Prostate gland (tissue), 2 donors: Measurements from ENCODE around the gene PHPT1. TPM values are rescaled to one million over a fixed set of nuclear protein-coding genes. Genes with fewer than 3 reads are reported as not detected.
"Not testable (repeated sequence)": the region's sequence is repeated elsewhere in the genome, so short reads cannot be mapped to it uniquely, and the experiment has no call there.

ENCODE experiments used
- DNase-seq: peaks from one replicate; pipeline ENCODE4 v3.0.0-alpha.2; 2019; ENCODE audit warnings: low spot score
- H3K27ac ChIP-seq, 2 donors: fragments of 200-600 bp; sonication (generic); 2 replicates each; pipeline ENCODE4 v1.5.1; 2017 to 2019
- H3K27me3 ChIP-seq: fragments of 200-600 bp; sonication (generic); replicated peaks from 2 replicates; pipeline ENCODE4 v1.5.1; 2019; ENCODE audit not compliant: insufficient read depth
- H3K36me3 ChIP-seq, 2 donors: fragments of 200-600 bp; sonication (generic); 1 replicate in 1 of 2; 2 replicates in 1 of 2; pipeline versions ENCODE4 v1.5.1 to v1.8.1; 2017 to 2019
- H3K4me1 ChIP-seq: fragments of 200-600 bp; sonication (generic); replicated peaks from 2 replicates; pipeline ENCODE4 v1.5.1; 2019
- H3K4me3 ChIP-seq, 2 donors: fragments of 200-600 bp; sonication (generic); 2 replicates each; pipeline ENCODE4 v1.5.1; 2017 to 2019
- H3K9me3 ChIP-seq: fragments of 200-600 bp; sonication (generic); 2 replicates; pipeline ENCODE4 v1.5.1; 2017
- POLR2A ChIP-seq: fragments of 450-650 bp; IDR thresholded peaks from one replicate; pipeline ENCODE4 v1.6.1; 2016; ENCODE audit warnings: antibody characterized with exemption, mild to moderate bottlenecking
- POLR2AphosphoS5 ChIP-seq: sonication (generic); formaldehyde crosslinking; IDR thresholded peaks from one replicate; pipeline ENCODE4 v1.6.1; 2017; ENCODE audit warnings: antibody characterized with exemption
- WGBS: methylation state at CpG from one replicate; pipeline ENCODE4 v1.1.5; 2018; 5-methylcytosine and 5-hydroxymethylcytosine counted together
- intact Hi-C: fragments of 100-400 bp; cut with DNase I; formaldehyde crosslinking; loops from one replicate; pipeline ENCODE4 v1.14.2; 2022
- total RNA-seq, 2 donors: library from RNA; depleted of rRNA; stranded (reverse); fragments of >200 nt; gene quantifications; one replicate each; pipeline ENCODE4 v1.1.0, GENCODE V29; 2016
- TF ChIP-seq, protein P1 (sequence below), 4 experiments: fragments of 200-600 bp in 2 of 4; fragments of 450-650 bp in 2 of 4; sonication (generic) in 2 of 4; IDR thresholded peaks; 1 replicate in 3 of 4; 2 replicates in 1 of 4; pipeline ENCODE4 v1.5.1; 2016 to 2019; ENCODE audit warnings: antibody characterized with exemption in 4 of 4, mild to moderate bottlenecking in 2 of 4, moderate library complexity in 2 of 4

Gene PHPT1
- total RNA-seq, 2 donors from 2014 or later, result 139 to 212 TPM

DNA sequence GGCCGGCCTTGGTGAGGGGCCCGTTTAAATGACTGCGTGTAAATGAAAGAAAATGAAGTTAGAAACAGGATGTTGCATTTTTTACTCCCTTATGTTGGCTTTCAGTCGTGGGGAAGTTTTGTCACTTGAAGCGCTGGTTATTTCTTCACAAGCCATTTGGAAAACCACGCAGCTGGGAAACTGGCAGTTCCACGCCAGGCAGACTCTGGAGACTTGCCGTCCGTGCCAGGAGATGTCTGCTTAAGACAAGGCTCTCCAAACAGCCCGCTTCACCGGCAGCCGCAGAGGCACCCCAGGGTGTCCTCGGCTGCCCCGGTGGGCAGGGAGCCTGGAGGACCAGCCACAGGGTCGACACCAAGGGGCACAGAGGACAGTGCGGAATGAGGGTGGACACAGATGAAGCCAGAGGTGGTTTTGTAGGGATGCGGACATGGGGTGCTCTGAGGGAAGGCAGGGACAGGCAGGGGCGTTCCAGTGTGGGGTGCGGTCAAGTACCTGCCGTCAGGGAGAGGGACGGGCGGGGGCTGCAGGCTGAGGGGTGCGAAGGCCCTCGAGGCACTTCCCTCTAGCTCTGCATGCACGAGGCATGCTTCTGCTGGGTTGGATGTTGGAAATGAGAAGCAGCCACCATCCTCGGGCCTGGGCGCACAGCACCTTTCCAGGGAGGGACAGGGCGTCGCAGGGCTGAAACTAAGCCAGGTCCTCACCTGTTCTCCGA, 18.0 kb upstream of the PHPT1 start:
- intact Hi-C loops, result no loop called here
- Histone ChIP-seq H3K27ac (no peak overlapping the region), H3K4me3 (no peak overlapping the region), H3K27me3 (no peaks in the 10 kb centered on the region), H3K9me3 (no peaks in the 10 kb centered on the region), H3K36me3 (peaks cover 0 to 14% of the 10 kb centered on the region in 2 donors), H3K4me1 (no peaks in the 10 kb centered on the region)
- no peak for TF ChIP-seq POLR2AphosphoS5
- TF ChIP-seq, protein P1, sequence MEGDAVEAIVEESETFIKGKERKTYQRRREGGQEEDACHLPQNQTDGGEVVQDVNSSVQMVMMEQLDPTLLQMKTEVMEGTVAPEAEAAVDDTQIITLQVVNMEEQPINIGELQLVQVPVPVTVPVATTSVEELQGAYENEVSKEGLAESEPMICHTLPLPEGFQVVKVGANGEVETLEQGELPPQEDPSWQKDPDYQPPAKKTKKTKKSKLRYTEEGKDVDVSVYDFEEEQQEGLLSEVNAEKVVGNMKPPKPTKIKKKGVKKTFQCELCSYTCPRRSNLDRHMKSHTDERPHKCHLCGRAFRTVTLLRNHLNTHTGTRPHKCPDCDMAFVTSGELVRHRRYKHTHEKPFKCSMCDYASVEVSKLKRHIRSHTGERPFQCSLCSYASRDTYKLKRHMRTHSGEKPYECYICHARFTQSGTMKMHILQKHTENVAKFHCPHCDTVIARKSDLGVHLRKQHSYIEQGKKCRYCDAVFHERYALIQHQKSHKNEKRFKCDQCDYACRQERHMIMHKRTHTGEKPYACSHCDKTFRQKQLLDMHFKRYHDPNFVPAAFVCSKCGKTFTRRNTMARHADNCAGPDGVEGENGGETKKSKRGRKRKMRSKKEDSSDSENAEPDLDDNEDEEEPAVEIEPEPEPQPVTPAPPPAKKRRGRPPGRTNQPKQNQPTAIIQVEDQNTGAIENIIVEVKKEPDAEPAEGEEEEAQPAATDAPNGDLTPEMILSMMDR (IDR thresholded peaks at IDR 0.05), result no peak
- TF ChIP-seq POLR2A, result no peak
- DNase-seq, result no peak
- 91% methylated on average over 30 of the region's 30 CpGs for WGBS

DNA sequence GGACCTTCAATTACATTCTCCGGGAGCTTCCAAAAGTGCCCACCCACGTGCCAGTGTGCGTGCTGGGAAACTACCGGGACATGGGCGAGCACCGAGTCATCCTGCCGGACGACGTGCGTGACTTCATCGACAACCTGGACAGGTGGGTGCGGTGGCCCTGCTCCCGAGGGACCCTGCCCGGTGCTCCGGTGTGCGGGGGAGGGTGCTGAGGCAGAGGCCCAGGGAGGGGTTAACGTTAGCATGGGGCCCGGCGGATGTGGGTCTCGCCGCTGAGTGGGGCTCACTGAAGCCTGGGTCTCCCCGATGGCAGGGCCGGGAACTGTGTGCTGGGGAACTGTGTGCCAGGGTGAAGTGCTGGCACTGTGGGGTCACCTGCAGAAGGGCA, 17.5 kb upstream of the PHPT1 start:
- Histone ChIP-seq H3K4me1 (no peaks in the 10 kb centered on the region), H3K9me3 (no peaks in the 10 kb centered on the region), H3K36me3 (peaks cover 0 to 14% of the 10 kb centered on the region in 2 donors), H3K27me3 (no peaks in the 10 kb centered on the region), H3K27ac (no peak overlapping the region), H3K4me3 (no peak overlapping the region)
- DNase-seq, result no peak
- 89% methylated on average over 23 of the region's 23 CpGs for WGBS
- intact Hi-C loops, result no loop called here
- TF ChIP-seq POLR2AphosphoS5 (no peak), POLR2A (no peak)
- TF ChIP-seq, protein P1 (IDR thresholded peaks at IDR 0.05), result no peak

DNA sequence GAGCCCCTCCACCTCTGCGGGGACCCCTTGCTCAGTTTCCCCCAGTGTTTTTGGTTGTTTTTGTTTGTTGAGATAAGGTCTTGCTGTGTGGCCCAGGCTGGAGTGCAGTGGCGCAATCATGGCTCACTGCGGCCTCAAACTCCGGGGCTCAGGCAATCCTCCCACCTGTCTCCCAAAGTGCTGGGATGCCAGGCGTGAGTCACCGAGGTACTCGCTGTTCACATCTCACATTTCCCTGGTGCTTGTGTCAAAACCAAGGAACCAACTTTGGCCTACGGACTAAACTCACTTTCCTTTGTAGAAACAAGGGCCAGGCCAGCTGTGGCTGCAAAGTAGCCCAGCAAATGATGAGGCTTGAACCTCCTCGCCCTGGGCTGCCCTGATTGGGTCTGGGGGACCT, 16.6 kb upstream of the PHPT1 start:
- intact Hi-C loops, result no loop called here
- peaks cover 0 to 14% of the 10 kb centered on the region in 2 donors for H3K36me3 ChIP-seq

GRCh38 chr9:136833381-136834048, 15.7 kb upstream of the PHPT1 start:
- intact Hi-C loops, H3K4me1 ChIP-seq, H3K4me3 ChIP-seq, H3K27ac ChIP-seq, H3K27me3 ChIP-seq, DNase-seq, H3K9me3 ChIP-seq: not testable (repeated sequence)
- WGBS, result 83% methylated on average over 16 of the region's 16 CpGs
- peaks cover 0 to 14% of the 10 kb centered on the region in 2 donors for H3K36me3 ChIP-seq

More for the DNA sequence above, 16.6 kb upstream of the PHPT1 start:
- WGBS, result 94% methylated on average over 9 of the region's 9 CpGs
- H3K27me3 ChIP-seq, result no peaks in the 10 kb centered on the region
- TF ChIP-seq POLR2A (no peak), POLR2AphosphoS5 (no peak)
- TF ChIP-seq, protein P1 (IDR thresholded peaks at IDR 0.05), result no peak
- no peak overlapping the region for H3K27ac ChIP-seq
- no peaks in the 10 kb centered on the region for H3K9me3 ChIP-seq
- DNase-seq, result no peak
- H3K4me1 ChIP-seq, result no peaks in the 10 kb centered on the region
- no peak overlapping the region for H3K4me3 ChIP-seq

DNA sequence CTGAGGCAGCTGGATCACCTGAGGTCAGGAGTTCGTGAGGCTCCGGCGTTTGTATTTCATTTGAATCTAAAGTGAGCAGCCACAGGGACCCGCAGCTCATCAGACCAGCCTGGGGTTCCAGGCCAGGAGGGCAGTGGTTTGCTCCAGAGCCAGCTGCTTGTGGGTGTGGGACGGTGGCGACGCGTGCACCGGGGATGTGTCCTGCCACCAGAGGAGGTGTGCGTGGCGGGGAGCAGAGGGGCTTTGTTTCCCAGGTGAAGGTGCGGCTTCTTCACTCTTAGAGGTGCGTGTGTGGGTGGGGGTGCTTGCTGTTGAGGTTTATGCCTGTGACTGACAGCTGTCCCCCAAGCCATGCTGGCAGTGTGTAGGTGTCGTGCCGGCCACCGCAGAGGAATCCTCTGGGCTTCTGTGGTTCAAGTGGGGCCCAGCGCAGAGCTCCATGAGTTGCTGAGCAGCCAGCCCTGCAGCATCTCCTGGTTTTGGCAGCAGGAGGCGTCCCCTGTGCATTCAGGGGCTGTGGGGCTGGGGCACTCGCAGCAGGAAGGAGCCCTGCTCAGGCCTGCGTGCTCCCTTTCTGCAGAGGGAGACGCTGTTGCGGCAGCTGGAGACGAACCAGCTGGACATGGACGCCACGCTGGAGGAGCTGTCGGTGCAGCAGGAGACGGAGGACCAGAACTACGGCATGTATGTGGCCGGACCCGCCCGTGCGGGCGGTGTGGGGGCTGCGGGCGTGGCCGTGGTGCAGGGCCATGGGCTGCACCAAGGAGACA, 13.9 kb upstream of the PHPT1 start:
- intact Hi-C loops, result no loop called here

More for the DNA sequence above, 13.9 kb upstream of the PHPT1 start:
- Histone ChIP-seq H3K4me1 (no peaks in the 10 kb centered on the region), H3K27ac (no peak overlapping the region), H3K36me3 (peaks cover 3 to 14% of the 10 kb centered on the region in 2 donors), H3K4me3 (no peak overlapping the region), H3K9me3 (no peaks in the 10 kb centered on the region), H3K27me3 (no peaks in the 10 kb centered on the region)
- TF ChIP-seq POLR2AphosphoS5, result no peak
- TF ChIP-seq, protein P1 (IDR thresholded peaks at IDR 0.05), result no peak
- no peak for TF ChIP-seq POLR2A
- no peak for DNase-seq
- WGBS, result 92% methylated on average over 36 of the region's 36 CpGs
